HEK293 (cell line): ENCODE data around the gene ABHD13.

ENCODE experiments used
- CTCF ChIA-PET: fragments of 350-600 bp; formaldehyde crosslinking; extraction: SDS; loops from one replicate; lab custom pipeline; 2021; ENCODE audit warnings: antibody characterized with exemption; lab: Yijun Ruan, JAX
- POLR2A ChIA-PET: fragments of 300-600 bp; formaldehyde crosslinking; extraction: SDS; loops from one replicate; lab custom pipeline; 2020; ENCODE audit warnings: antibody characterized with exemption, inconsistent platforms; lab: Yijun Ruan, JAX
- H3K27ac ChIP-seq: fragments of 200-500 bp; sonication (Bioruptor generic); 2 replicates; pipeline ENCODE4 v1.5.1; 2014; ENCODE audit warnings: low read depth, low read length, control low read depth, inconsistent platforms; ENCODE audit errors: extremely low read depth
- H3K36me3 ChIP-seq, 2 experiments: fragments of 200-500 bp in 1 of 2; sonication (Bioruptor generic) in 1 of 2; 1 replicate in 1 of 2; 2 replicates in 1 of 2; pipeline ENCODE4 v1.5.1; 2014 to 2017; ENCODE audit warnings: inconsistent platforms in 2 of 2, low read length in 2 of 2; ENCODE audit not compliant: control insufficient read depth in 2 of 2, insufficient read depth in 1 of 2
- H3K4me1 ChIP-seq: fragments of 200-500 bp; sonication (Bioruptor generic); 2 replicates; pipeline ENCODE4 v1.5.1; 2014; ENCODE audit warnings: mild to moderate bottlenecking, low read length, inconsistent platforms; ENCODE audit not compliant: control insufficient read depth, insufficient read depth
- H3K4me3 ChIP-seq: 2 replicates; pipeline ENCODE4 v1.5.1; 2011; ENCODE audit warnings: low read depth, mild to moderate bottlenecking, control low read depth, low read length, moderate library complexity
- H3K9me3 ChIP-seq: fragments of 200-500 bp; sonication (Bioruptor generic); 2 replicates; pipeline ENCODE4 v1.5.1; 2014; ENCODE audit warnings: low read depth, low read length, inconsistent platforms; ENCODE audit not compliant: control insufficient read depth, insufficient read depth
- PBX3 ChIP-seq: sonication (generic); formaldehyde crosslinking; IDR thresholded peaks from 2 replicates; pipeline ENCODE4 v1.8.1; 2022; ENCODE audit warnings: mild to moderate bottlenecking, moderate library complexity, missing genetic modification reagents
- TRIM28 ChIP-seq: IDR thresholded peaks from 2 replicates; pipeline ENCODE4 v1.6.1; 2011; ENCODE audit warnings: low read length, control low read depth, borderline replicate concordance
- ZFP41 ChIP-seq: fragments of 450-650 bp; formaldehyde crosslinking; IDR thresholded peaks from 2 replicates; pipeline ENCODE4 v1.5.1; 2016; ENCODE audit warnings: missing biosample characterization, missing genetic modification characterization, borderline replicate concordance
- ZNF202 ChIP-seq: fragments of 450-650 bp; formaldehyde crosslinking; IDR thresholded peaks from 2 replicates; pipeline ENCODE4 v1.5.1; 2016; ENCODE audit warnings: missing biosample characterization, missing genetic modification characterization, borderline replicate concordance
- ZNF214 ChIP-seq: fragments of 450-650 bp; formaldehyde crosslinking; IDR thresholded peaks from 2 replicates; pipeline ENCODE4 v1.5.1; 2017; ENCODE audit warnings: missing biosample characterization, mild to moderate bottlenecking, missing genetic modification characterization, borderline replicate concordance
- ZNF223 ChIP-seq: fragments of 450-650 bp; formaldehyde crosslinking; IDR thresholded peaks from 2 replicates; pipeline ENCODE4 v1.5.1; 2016; ENCODE audit warnings: missing biosample characterization, missing genetic modification characterization
- ZNF23 ChIP-seq: fragments of 450-650 bp; formaldehyde crosslinking; IDR thresholded peaks from 2 replicates; pipeline ENCODE4 v1.5.1; 2016; ENCODE audit warnings: missing biosample characterization, missing genetic modification characterization, borderline replicate concordance
- ZNF341 ChIP-seq: fragments of 450-650 bp; formaldehyde crosslinking; IDR thresholded peaks from 2 replicates; pipeline ENCODE4; 2016; ENCODE audit warnings: low read depth, missing biosample characterization, missing genetic modification characterization
- ZNF354C ChIP-seq: fragments of 450-650 bp; formaldehyde crosslinking; IDR thresholded peaks from 2 replicates; pipeline ENCODE4 v1.5.1; 2016; ENCODE audit warnings: missing biosample characterization, missing genetic modification characterization, low read depth, borderline replicate concordance
- ZNF394 ChIP-seq: fragments of 450-650 bp; formaldehyde crosslinking; IDR thresholded peaks from 2 replicates; pipeline ENCODE4 v1.5.1; 2016; ENCODE audit warnings: missing biosample characterization, missing genetic modification characterization, mild to moderate bottlenecking, moderate library complexity, borderline replicate concordance
- ZNF449 ChIP-seq: fragments of 450-650 bp; formaldehyde crosslinking; IDR thresholded peaks from 2 replicates; pipeline ENCODE4 v1.5.1; 2017; ENCODE audit warnings: missing biosample characterization, mild to moderate bottlenecking, missing genetic modification characterization, moderate library complexity
- ZNF473 ChIP-seq: fragments of 450-650 bp; formaldehyde crosslinking; IDR thresholded peaks from 2 replicates; pipeline ENCODE4 v1.5.1; 2017; ENCODE audit warnings: missing biosample characterization, missing genetic modification characterization
- ZNF48 ChIP-seq: fragments of 450-650 bp; formaldehyde crosslinking; IDR thresholded peaks from 2 replicates; pipeline ENCODE4 v1.5.1; 2016; ENCODE audit warnings: missing biosample characterization, missing genetic modification characterization
- ZNF513 ChIP-seq: fragments of 450-650 bp; IDR thresholded peaks from 2 replicates; pipeline ENCODE4 v1.5.1; 2018; ENCODE audit warnings: missing biosample characterization, missing genetic modification characterization
- ZNF529 ChIP-seq: fragments of 450-650 bp; formaldehyde crosslinking; IDR thresholded peaks from 2 replicates; pipeline ENCODE4 v1.5.1; 2017; ENCODE audit warnings: missing genetic modification characterization, missing biosample characterization; ENCODE audit not compliant: insufficient replicate concordance
- ZNF585B ChIP-seq: fragments of 450-650 bp; formaldehyde crosslinking; IDR thresholded peaks from 2 replicates; pipeline ENCODE4 v1.5.1; 2016; ENCODE audit warnings: missing biosample characterization, missing genetic modification characterization
- ZNF626 ChIP-seq: fragments of 450-650 bp; sonication (Bioruptor Pico); formaldehyde crosslinking; IDR thresholded peaks from 2 replicates; pipeline ENCODE4 v1.5.1; 2018; ENCODE audit warnings: missing biosample characterization, missing genetic modification characterization, inconsistent platforms
- ZNF639 ChIP-seq: fragments of 450-650 bp; formaldehyde crosslinking; IDR thresholded peaks from 2 replicates; pipeline ENCODE4 v1.5.1; 2016; ENCODE audit warnings: missing biosample characterization, missing genetic modification characterization
- ZNF658 ChIP-seq: fragments of 450-650 bp; formaldehyde crosslinking; IDR thresholded peaks from 2 replicates; pipeline ENCODE4; 2016; ENCODE audit warnings: missing biosample characterization, missing genetic modification characterization
- ZNF670 ChIP-seq: fragments of 450-650 bp; formaldehyde crosslinking; IDR thresholded peaks from 2 replicates; pipeline ENCODE4 v1.5.1; 2016; ENCODE audit warnings: missing biosample characterization, missing genetic modification characterization, low read depth
- ZNF776 ChIP-seq: fragments of 450-650 bp; formaldehyde crosslinking; IDR thresholded peaks from 2 replicates; pipeline ENCODE4 v1.5.0; 2017; ENCODE audit warnings: missing biosample characterization, missing genetic modification characterization, borderline replicate concordance
- ZNF777 ChIP-seq: fragments of 450-650 bp; formaldehyde crosslinking; IDR thresholded peaks from 2 replicates; pipeline ENCODE4 v1.5.1; 2017; ENCODE audit warnings: missing biosample characterization, missing genetic modification characterization, borderline replicate concordance
- ZNF843 ChIP-seq: fragments of 450-650 bp; formaldehyde crosslinking; IDR thresholded peaks from 2 replicates; pipeline ENCODE4 v1.5.1; 2016; ENCODE audit warnings: missing biosample characterization, missing genetic modification characterization
- ZSCAN18 ChIP-seq: fragments of 450-650 bp; formaldehyde crosslinking; IDR thresholded peaks from 2 replicates; pipeline ENCODE4 v1.5.1; 2016; ENCODE audit warnings: missing biosample characterization, missing genetic modification characterization
- ZSCAN30 ChIP-seq: fragments of 450-650 bp; IDR thresholded peaks from 2 replicates; pipeline ENCODE4 v1.5.1; 2018; ENCODE audit warnings: missing biosample characterization, mild to moderate bottlenecking, missing genetic modification characterization, moderate library complexity
- ZSCAN5A ChIP-seq: fragments of 450-650 bp; formaldehyde crosslinking; IDR thresholded peaks from 2 replicates; pipeline ENCODE4 v1.5.1; 2016; ENCODE audit warnings: missing biosample characterization, missing genetic modification characterization
- ZXDB ChIP-seq: fragments of 450-650 bp; formaldehyde crosslinking; IDR thresholded peaks from 2 replicates; pipeline ENCODE4 v1.5.1; 2016; ENCODE audit warnings: missing biosample characterization, missing genetic modification characterization

Gene ABHD13

GRCh38 chr13:108278466-108278865 is 60.3 kb downstream of the ABHD13 start:
- no peaks in the 10 kb centered on the region for H3K9me3 ChIP-seq
- CTCF ChIA-PET = interaction anchor here (1.2 kb wide), 1 partner anchor 10 kb away, joined by 4 read pairs; no protein-coding TSS in a partner anchor

GRCh38 chr13:108281901-108282300 is 63.7 kb downstream of the ABHD13 start:
- no peak for TF ChIP-seq ZNF214 (tag by site-specific recombination)
- no peak for TF ChIP-seq ZNF639 (tag by site-specific recombination)
- no peak for TF ChIP-seq ZNF670 (tag by site-specific recombination)
- no peak for TF ChIP-seq ZNF394 (tag by site-specific recombination)
- TF ChIP-seq ZFP41 (tag by site-specific recombination) = no peak
- TF ChIP-seq ZNF776 (tag by site-specific recombination) = no peak
- no peak for TF ChIP-seq TRIM28
- TF ChIP-seq ZNF223 = no peak
- no peak for TF ChIP-seq ZNF341 (tag by site-specific recombination)
- TF ChIP-seq, all 188 proteins: peak for 0

More at GRCh38 chr13:108278466-108278865, 60.3 kb downstream of the ABHD13 start:
- Histone ChIP-seq H3K4me3 (no peak overlapping the region), H3K36me3 (no peaks in the 10 kb centered on the region), H3K27ac (no peak overlapping the region), H3K4me1 (no peaks in the 10 kb centered on the region)
- POLR2A ChIA-PET = no interaction called here
- TF ChIP-seq ZNF529 = no peak
- TF ChIP-seq ZNF513 (tag by site-specific recombination) = no peak
- TF ChIP-seq PBX3 = no peak
- no peak for TF ChIP-seq ZNF354C (tag by site-specific recombination)
- no peak for TF ChIP-seq ZNF202 (tag by site-specific recombination)
- TF ChIP-seq ZNF449 (tag by site-specific recombination) = no peak
- TF ChIP-seq ZNF626 = no peak
- no peak for TF ChIP-seq ZSCAN5A (tag by site-specific recombination)
- no peak for TF ChIP-seq ZSCAN18 (tag by site-specific recombination)
- TF ChIP-seq ZNF777 = no peak
- TF ChIP-seq ZNF585B (tag by site-specific recombination) = no peak
- TF ChIP-seq ZXDB = no peak
- no peak for TF ChIP-seq ZNF48 (tag by site-specific recombination)
- TF ChIP-seq ZNF473 (tag by site-specific recombination) = no peak
- TF ChIP-seq ZNF23 = no peak
- no peak for TF ChIP-seq ZNF843 (tag by site-specific recombination)
- TF ChIP-seq ZSCAN30 (tag by site-specific recombination) = no peak
- TF ChIP-seq ZNF658 (tag by site-specific recombination) = no peak

More at GRCh38 chr13:108281901-108282300, 63.7 kb downstream of the ABHD13 start:
- H3K4me3 ChIP-seq = no peak overlapping the region
- CTCF ChIA-PET = no interaction called here
- POLR2A ChIA-PET = no interaction called here
- no peaks in the 10 kb centered on the region for H3K9me3 ChIP-seq
- no peaks in the 10 kb centered on the region for H3K4me1 ChIP-seq
- H3K36me3 ChIP-seq = no peaks in the 10 kb centered on the region
- no peak overlapping the region for H3K27ac ChIP-seq
